HEK293 (cell line): ENCODE measurements around the gene GTF3C5.

Source experiments
- CTCF ChIA-PET: fragments of 350-600 bp; formaldehyde crosslinking; extraction: SDS; loops from one replicate; lab custom pipeline; 2021; ENCODE audit warnings: antibody characterized with exemption; lab: Yijun Ruan, JAX
- POLR2A ChIA-PET: fragments of 300-600 bp; formaldehyde crosslinking; extraction: SDS; loops from one replicate; lab custom pipeline; 2020; ENCODE audit warnings: antibody characterized with exemption, inconsistent platforms; lab: Yijun Ruan, JAX
- H3K27ac ChIP-seq: fragments of 200-500 bp; sonication (Bioruptor generic); 2 replicates; pipeline ENCODE4 v1.5.1; 2014; ENCODE audit warnings: low read depth, low read length, control low read depth, inconsistent platforms; ENCODE audit errors: extremely low read depth
- H3K36me3 ChIP-seq, 2 experiments: fragments of 200-500 bp in 1 of 2; sonication (Bioruptor generic) in 1 of 2; 1 replicate in 1 of 2; 2 replicates in 1 of 2; pipeline ENCODE4 v1.5.1; 2014 to 2017; ENCODE audit warnings: inconsistent platforms in 2 of 2, low read length in 2 of 2; ENCODE audit not compliant: control insufficient read depth in 2 of 2, insufficient read depth in 1 of 2
- H3K4me1 ChIP-seq: fragments of 200-500 bp; sonication (Bioruptor generic); 2 replicates; pipeline ENCODE4 v1.5.1; 2014; ENCODE audit warnings: mild to moderate bottlenecking, low read length, inconsistent platforms; ENCODE audit not compliant: control insufficient read depth, insufficient read depth
- H3K4me3 ChIP-seq: 2 replicates; pipeline ENCODE4 v1.5.1; 2011; ENCODE audit warnings: low read depth, mild to moderate bottlenecking, control low read depth, low read length, moderate library complexity
- H3K9me3 ChIP-seq: fragments of 200-500 bp; sonication (Bioruptor generic); 2 replicates; pipeline ENCODE4 v1.5.1; 2014; ENCODE audit warnings: low read depth, low read length, inconsistent platforms; ENCODE audit not compliant: control insufficient read depth, insufficient read depth
- HOXC10 ChIP-seq: sonication (generic); formaldehyde crosslinking; IDR thresholded peaks from 2 replicates; pipeline ENCODE4 v1.8.1; 2023; ENCODE audit warnings: mild to moderate bottlenecking, missing genetic modification reagents
- KLF8 ChIP-seq: fragments of 450-650 bp; formaldehyde crosslinking; IDR thresholded peaks from 2 replicates; pipeline ENCODE4 v1.5.1; 2016; ENCODE audit warnings: missing biosample characterization, missing genetic modification characterization
- KLF9 ChIP-seq: fragments of 450-650 bp; formaldehyde crosslinking; IDR thresholded peaks from 2 replicates; pipeline ENCODE4 v1.5.1; 2016; ENCODE audit warnings: missing biosample characterization, missing genetic modification characterization, low read depth
- MYNN ChIP-seq: fragments of 450-650 bp; formaldehyde crosslinking; IDR thresholded peaks from 2 replicates; pipeline ENCODE4 v1.5.1; 2016; ENCODE audit warnings: missing biosample characterization, missing genetic modification characterization, borderline replicate concordance
- PRDM4 ChIP-seq: fragments of 450-650 bp; formaldehyde crosslinking; IDR thresholded peaks from 2 replicates; pipeline ENCODE4 v1.5.1; 2017; ENCODE audit warnings: missing biosample characterization, missing genetic modification characterization
- TCF7L2 ChIP-seq: IDR thresholded peaks from 2 replicates; pipeline ENCODE4 v1.6.1; 2011; ENCODE audit warnings: low read depth, mild to moderate bottlenecking, inconsistent platforms, low read length, moderate library complexity, borderline replicate concordance
- ZFHX2 ChIP-seq: fragments of 450-650 bp; formaldehyde crosslinking; conservative IDR thresholded peaks from 2 replicates; pipeline ENCODE4 v1.5.1; 2016; ENCODE audit warnings: missing biosample characterization, missing genetic modification characterization
- ZFP41 ChIP-seq: fragments of 450-650 bp; formaldehyde crosslinking; IDR thresholded peaks from 2 replicates; pipeline ENCODE4 v1.5.1; 2016; ENCODE audit warnings: missing biosample characterization, missing genetic modification characterization, borderline replicate concordance
- ZNF146 ChIP-seq: fragments of 450-650 bp; formaldehyde crosslinking; IDR thresholded peaks from 2 replicates; pipeline ENCODE4 v1.5.1; 2016; ENCODE audit warnings: missing biosample characterization, missing genetic modification characterization
- ZNF148 ChIP-seq: fragments of 450-650 bp; formaldehyde crosslinking; IDR thresholded peaks from 2 replicates; pipeline ENCODE4 v1.5.0; 2017; ENCODE audit warnings: missing biosample characterization, missing genetic modification characterization, borderline replicate concordance
- ZNF169 ChIP-seq: fragments of 450-650 bp; formaldehyde crosslinking; IDR thresholded peaks from 2 replicates; pipeline ENCODE4 v1.5.1; 2016; ENCODE audit warnings: missing biosample characterization, missing genetic modification characterization
- ZNF174 ChIP-seq: fragments of 450-650 bp; formaldehyde crosslinking; IDR thresholded peaks from 2 replicates; pipeline ENCODE4 v1.5.0; 2017; ENCODE audit warnings: missing biosample characterization, mild to moderate bottlenecking, missing genetic modification characterization
- ZNF18 ChIP-seq: fragments of 450-650 bp; formaldehyde crosslinking; IDR thresholded peaks from 2 replicates; pipeline ENCODE4 v1.5.1; 2016; ENCODE audit warnings: missing biosample characterization, missing genetic modification characterization
- ZNF202 ChIP-seq: fragments of 450-650 bp; formaldehyde crosslinking; IDR thresholded peaks from 2 replicates; pipeline ENCODE4 v1.5.1; 2016; ENCODE audit warnings: missing biosample characterization, missing genetic modification characterization, borderline replicate concordance
- ZNF248 ChIP-seq: fragments of 450-650 bp; formaldehyde crosslinking; IDR thresholded peaks from 2 replicates; pipeline ENCODE4 v1.5.1; 2017; ENCODE audit warnings: missing biosample characterization, missing genetic modification characterization
- ZNF335 ChIP-seq: fragments of 450-650 bp; formaldehyde crosslinking; conservative IDR thresholded peaks from 2 replicates; pipeline ENCODE4 v1.5.1; 2016; ENCODE audit warnings: missing biosample characterization, missing genetic modification characterization
- ZNF416 ChIP-seq: fragments of 450-650 bp; formaldehyde crosslinking; IDR thresholded peaks from 2 replicates; pipeline ENCODE4 v1.5.1; 2016; ENCODE audit warnings: missing biosample characterization, missing genetic modification characterization
- ZNF530 ChIP-seq: fragments of 450-650 bp; formaldehyde crosslinking; IDR thresholded peaks from 2 replicates; pipeline ENCODE4 v1.5.1; 2016; ENCODE audit warnings: low read depth, missing biosample characterization, missing genetic modification characterization
- ZNF571 ChIP-seq: fragments of 450-650 bp; formaldehyde crosslinking; IDR thresholded peaks from 2 replicates; pipeline ENCODE4 v1.5.0; 2017; ENCODE audit warnings: missing biosample characterization, missing genetic modification characterization

GTF3C5 gene

DNA sequence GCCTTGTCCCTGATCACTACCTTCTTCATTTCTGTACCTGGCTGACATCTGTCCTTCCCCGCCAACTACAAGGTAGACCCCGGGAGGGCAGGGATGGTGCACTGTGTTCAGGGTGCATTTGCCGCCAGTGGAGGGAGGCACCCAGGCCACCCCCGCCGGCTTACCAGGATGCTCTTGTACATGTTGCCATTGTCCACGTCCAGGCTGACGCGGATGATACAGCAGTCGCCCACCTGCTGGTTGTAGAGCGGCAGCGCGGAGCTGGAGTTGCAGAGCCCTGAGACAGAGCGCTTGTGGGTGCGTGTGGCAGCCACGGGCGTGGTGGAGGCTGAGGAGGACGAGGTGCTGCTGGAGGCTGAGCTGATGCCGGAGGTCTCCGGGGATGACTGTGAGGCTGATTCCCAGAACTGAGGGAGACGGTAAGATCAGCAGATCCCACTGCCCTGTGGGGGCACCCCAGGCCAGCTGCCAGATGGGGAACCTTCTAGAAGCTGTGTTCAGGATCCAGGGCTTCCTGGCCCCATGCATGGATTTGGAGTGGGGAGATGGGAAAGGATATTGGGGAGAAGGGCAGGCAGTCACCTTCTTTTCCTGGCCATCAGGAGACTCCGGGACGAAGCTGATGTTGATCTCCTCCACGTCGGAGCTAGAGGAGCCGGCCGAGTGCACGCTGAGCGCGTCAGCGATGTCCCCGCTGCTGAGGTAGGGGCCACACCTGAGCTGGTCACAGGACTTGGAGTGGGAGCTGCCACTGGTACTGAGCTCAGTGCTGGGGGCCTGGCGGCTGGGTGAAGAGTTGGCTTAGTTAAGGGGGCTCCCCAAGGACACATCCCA, 70.8 kb downstream of the GTF3C5 start:
- H3K36me3 ChIP-seq = peaks cover 0 to 91% of the 10 kb centered on the region in 2 experiments; a peak in 2 of 3 replicates
- H3K27ac ChIP-seq = no peak overlapping the region
- ChIA-PET POLR2A (interaction anchor here (0.6 to 1.2 kb wide), 3 partner anchors 12 to 71 kb away, joined by 3 to 4 read pairs (median 4); partner anchors contain the start of gene GTF3C5), CTCF (interaction anchor here (1.2 to 22.4 kb wide), 11 partner anchors 9 to 79 kb away, joined by 3 to 342 read pairs (median 7); partner anchors contain the start of gene RALGDS)
- H3K9me3 ChIP-seq = no peaks in the 10 kb centered on the region
- no peak overlapping the region for H3K4me3 ChIP-seq
- no peak for TF ChIP-seq ZNF18 (tag by site-specific recombination)
- no peak for TF ChIP-seq ZFP41 (tag by site-specific recombination)
- no peak for TF ChIP-seq KLF9 (tag by site-specific recombination)
- no peak for TF ChIP-seq MYNN
- TF ChIP-seq TCF7L2 = no peak
- TF ChIP-seq PRDM4 (tag by site-specific recombination) = no peak
- TF ChIP-seq ZNF146 (tag by site-specific recombination) = no peak
- TF ChIP-seq ZNF416 = no peak
- no peak for TF ChIP-seq ZNF169 (tag by site-specific recombination)
- TF ChIP-seq ZFHX2 (tag by site-specific recombination) = no peak
- TF ChIP-seq ZNF248 (tag by site-specific recombination) = no peak
- no peak for TF ChIP-seq ZNF148 (tag by site-specific recombination)
- no peak for TF ChIP-seq ZNF335 (tag by site-specific recombination)
- no peak for TF ChIP-seq ZNF174 (tag by site-specific recombination)
- TF ChIP-seq ZNF571 (tag by site-specific recombination) = no peak
- TF ChIP-seq ZNF530 (tag by site-specific recombination) = no peak
- TF ChIP-seq ZNF202 (tag by site-specific recombination) = no peak
- no peak for TF ChIP-seq HOXC10 (CRISPR knock-in tag)
- no peak for TF ChIP-seq KLF8
- H3K4me1 ChIP-seq = no peaks in the 10 kb centered on the region
